Measurements from ENCODE around the gene ANAPC13. TPM values are rescaled to one million over a fixed set of nuclear protein-coding genes. Genes with fewer than 3 reads are reported as not detected.

ANAPC13 gene
- total and polyA plus RNA-seq, 2 of the 4 experiments (the other 2 are of a cell fraction) = 43.4 to 62.9 TPM

GRCh38 chr3:134430950-134431445 lies 54.8 kb downstream of the ANAPC13 start (continued):
- TF ChIP-seq USF2 (IDR thresholded peaks at IDR 0.05; ENCODE audit: low read depth, low read length) (no peak), MAZ (IDR thresholded peaks at IDR 0.05; ENCODE audit: borderline replicate concordance, low read depth, low read length) (no peak), MXI1 (IDR thresholded peaks at IDR 0.05; ENCODE audit: borderline replicate concordance, low read depth, low read length) (no peak), NFE2L2 (IDR thresholded peaks at IDR 0.05; ENCODE audit: low read depth, low read length) (no peak), RCOR1 (IDR thresholded peaks at IDR 0.05; ENCODE audit: insufficient replicate concordance, low read length) (no peak)

GRCh38 chr3:134430174-134430573 lies 55.6 kb downstream of the ANAPC13 start:
- Histone ChIP-seq H2BK20ac (ENCODE audit: low read depth, low read length) (peak overlapping the region; percentile 99), H2AFZ (replicated peaks; ENCODE audit: low read length, poor library complexity) (no peak overlapping the region), H3K56ac (ENCODE audit: extremely low read depth, insufficient read depth, low read length) (no peak overlapping the region), H2BK15ac (ENCODE audit: low read depth, low read length) (peak overlapping the region; percentile 93), H2BK120ac (ENCODE audit: low read depth, low read length) (peak overlapping the region; percentile 98), H3K36me3 (ENCODE audit: control insufficient read depth, insufficient read depth, low read length) (no peaks in the 10 kb centered on the region), H2AK9ac (replicated peaks; ENCODE audit: low read depth, low read length, poor library complexity) (no peak overlapping the region), H3K14ac (replicated peaks; ENCODE audit: low read depth, low read length) (peak overlapping the region; percentile 92), H3K4ac (ENCODE audit: low read depth, low read length) (peak overlapping the region; percentile 86), H3K4me2 (ENCODE audit: low read depth, low read length) (no peak overlapping the region), H4K5ac (ENCODE audit: low read depth, low read length) (no peak overlapping the region), H2AK5ac (ENCODE audit: low read depth, low read length) (peak overlapping the region; percentile 98), H4K20me1 (ENCODE audit: insufficient read depth, low read length) (no peaks in the 10 kb centered on the region; the same call in 1 of the 2 replicates), H4K91ac (ENCODE audit: insufficient read depth, low read depth, low read length) (peak overlapping the region; percentile 48), H4K8ac (ENCODE audit: low read depth in 2 of 2, low read length in 2 of 2) (peak overlapping the region; percentile 20 to 28; a peak in 2 of 4 replicates), H2BK5ac (ENCODE audit: low read depth, low read length, poor library complexity, severe bottlenecking) (peak overlapping the region; percentile 24), H3K4me1 (ENCODE audit: control insufficient read depth, insufficient read depth, low read length) (peaks cover 25% of the 10 kb centered on the region), H3K9me1 (ENCODE audit: insufficient read depth, low read length) (peaks cover 26% of the 10 kb centered on the region), H3K79me1 (ENCODE audit: low read depth in 1 of 2, low read length in 2 of 2) (peaks cover 0 to 24% of the 10 kb centered on the region in 2 experiments; a peak in 2 of 4 replicates), H3K4me3 (ENCODE audit: insufficient read depth, low read depth, low read length) (no peak overlapping the region), H3K27ac (ENCODE audit: insufficient read depth, low read length) (no peak overlapping the region), H3K27me3 (ENCODE audit: control insufficient read depth, insufficient read depth, low read length) (no peaks in the 10 kb centered on the region), H3K9me3 (ENCODE audit: control insufficient read depth, insufficient read depth, low read length) (no peaks in the 10 kb centered on the region), H3K9ac (ENCODE audit: low read depth, low read length) (no peak overlapping the region), H3K23ac (ENCODE audit: low read depth, low read length) (no peak overlapping the region; the same call in 1 of the 2 replicates), H3K18ac (ENCODE audit: low read depth, low read length) (no peak overlapping the region; the same call in 1 of the 2 replicates)
- BruUV-seq (replicated peaks) = no TSS peak
- DNase-seq (no peak), ATAC-seq (ENCODE audit: low read depth) (no peak)
- intact Hi-C loops (cut with micrococcal nuclease) = no loop called here
- 90% methylated on average over 2 of the region's 4 CpGs; no CpG with 5 or more reads in 1 of the 2 experiments for WGBS, 2 experiments (ENCODE audit: extremely low coverage in 2 of 2, insufficient read length in 1 of 2)
- TF ChIP-seq NFE2L2 (IDR thresholded peaks at IDR 0.05; ENCODE audit: low read depth, low read length) (no peak), CEBPB (IDR thresholded peaks at IDR 0.05; ENCODE audit: low read depth, low read length) (no peak), SMC3 (IDR thresholded peaks at IDR 0.05; ENCODE audit: low read depth, low read length) (no peak), RCOR1 (IDR thresholded peaks at IDR 0.05; ENCODE audit: insufficient replicate concordance, low read length) (no peak), RFX5 (IDR thresholded peaks at IDR 0.05; ENCODE audit: low read depth, low read length) (no peak), USF2 (IDR thresholded peaks at IDR 0.05; ENCODE audit: low read depth, low read length) (no peak), POLR2A (IDR thresholded peaks at IDR 0.05; ENCODE audit: low read depth, low read length) (no peak), MXI1 (IDR thresholded peaks at IDR 0.05; ENCODE audit: borderline replicate concordance, low read depth, low read length) (no peak), RAD21 (IDR thresholded peaks at IDR 0.05; ENCODE audit: low read length) (no peak), MAFK (IDR thresholded peaks at IDR 0.05; ENCODE audit: low read depth, low read length) (no peak), FOS (IDR thresholded peaks at IDR 0.05; ENCODE audit: low read depth, low read length) (no peak)
- dilution Hi-C loops (cut with HindIII; ENCODE audit: low sequenced_read_pairs, unreplicated experiment) = no loop called here
- ChIA-PET POLR2A (ENCODE audit: unreplicated experiment) (interaction anchor here (1.0 kb wide), 1 partner anchor 58 kb away, joined by 3 read pairs; no protein-coding TSS in a partner anchor), CTCF (no interaction called here)
- in situ Hi-C loops (cut with MboI; ENCODE audit: low sequenced_read_pairs) = no loop called here

Data from IMR-90 (cell line).